Measurements from ENCODE around the gene MS4A14.
"Not testable (repeated sequence)": the region's sequence is repeated elsewhere in the genome, so short reads cannot be mapped to it uniquely, and the experiment has no call there.

Gene MS4A14

DNA sequence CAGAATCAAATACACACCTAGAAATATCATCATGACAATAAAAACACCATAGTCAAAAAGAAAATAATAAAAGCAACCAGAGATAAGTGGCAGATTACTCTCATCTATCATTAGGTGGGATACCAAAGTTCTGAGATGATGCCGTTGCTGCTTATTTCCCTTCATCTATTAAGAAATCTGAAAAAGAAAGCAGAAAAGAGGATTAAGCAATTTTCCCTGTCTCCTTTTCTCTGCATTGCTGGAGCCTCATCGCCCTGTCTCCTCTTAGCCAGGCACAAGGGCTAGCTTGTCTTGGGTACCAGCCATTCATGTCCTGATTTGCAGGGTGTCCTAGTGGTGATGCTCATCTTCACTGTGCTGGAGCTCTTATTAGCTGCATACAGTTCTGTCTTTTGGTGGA is 3.9 kb upstream of the MS4A14 start:
- no peak for DNase-seq

DNA sequence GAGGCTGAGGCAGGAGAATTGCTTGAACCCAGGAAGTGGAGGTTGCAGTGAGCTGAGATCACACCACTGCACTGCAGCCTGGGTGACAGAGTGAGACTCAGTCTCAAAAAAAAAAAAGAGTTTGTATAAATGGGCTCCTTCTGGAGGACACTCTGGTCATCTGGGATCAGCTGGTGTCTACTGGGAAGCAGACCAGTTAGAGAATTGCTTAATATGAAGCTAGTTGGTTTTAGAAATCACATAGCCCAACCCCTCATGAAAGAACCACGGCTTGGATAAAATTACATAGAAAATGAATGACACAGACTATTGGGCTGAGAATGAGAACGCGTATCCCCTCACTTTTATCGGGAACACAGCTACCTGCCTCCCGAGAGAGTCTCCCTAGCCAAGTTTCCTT is 3.2 kb upstream of the MS4A14 start:
- no peak for DNase-seq

DNA sequence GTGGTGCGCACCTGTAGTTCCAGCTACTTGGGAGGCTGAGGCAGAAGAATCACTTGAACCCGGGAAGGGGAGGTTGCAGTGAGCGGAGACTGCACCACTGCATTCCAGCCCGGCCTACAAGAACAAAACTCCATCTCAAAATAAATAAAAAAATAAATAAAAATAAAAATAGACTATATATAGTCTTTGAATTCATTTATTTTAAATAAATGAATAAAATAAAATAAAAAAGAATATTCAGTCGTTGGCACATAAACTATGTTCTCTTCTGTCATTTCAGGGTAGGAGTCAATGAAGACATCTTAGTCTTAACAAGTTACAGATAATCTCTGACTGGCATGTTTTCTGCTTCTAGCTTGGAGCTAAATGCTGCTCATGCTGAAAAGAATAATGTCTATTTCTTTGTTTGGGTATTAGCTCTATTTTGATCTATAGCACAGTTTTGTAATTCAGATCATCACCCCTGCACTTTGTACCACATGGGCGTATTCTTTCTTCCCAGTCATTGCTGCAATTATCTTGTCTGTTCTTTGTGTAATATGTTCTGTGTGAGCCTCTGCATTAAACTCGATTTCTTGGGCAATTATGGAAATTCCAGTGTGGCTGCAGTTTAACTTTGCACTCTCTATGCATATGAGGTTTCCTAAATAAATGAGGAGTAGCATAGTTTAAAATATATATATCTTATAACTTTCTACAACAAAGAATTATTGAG is 1.4 kb upstream of the MS4A14 start:
- DNase-seq = no peak

DNA sequence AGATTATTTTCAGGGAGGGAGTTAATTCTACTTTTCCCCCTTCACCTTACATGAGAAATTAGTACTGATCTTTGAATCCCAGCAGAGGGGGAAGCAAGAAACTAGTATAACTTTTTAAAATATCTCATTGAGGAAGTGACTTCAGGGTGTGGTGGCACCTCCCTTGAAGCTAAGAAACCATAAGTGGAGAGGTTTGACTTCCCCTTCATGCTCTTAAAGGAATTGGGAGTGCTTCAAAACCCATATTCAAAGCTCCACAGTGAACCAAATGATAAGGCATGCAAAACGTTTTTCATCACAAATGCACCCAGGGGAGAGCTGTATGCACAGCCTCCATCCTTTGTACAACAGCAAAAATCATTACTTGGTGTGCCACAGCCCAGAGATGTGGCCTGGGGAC is 540 bp downstream of the MS4A14 start:
- DNase-seq = no peak

DNA sequence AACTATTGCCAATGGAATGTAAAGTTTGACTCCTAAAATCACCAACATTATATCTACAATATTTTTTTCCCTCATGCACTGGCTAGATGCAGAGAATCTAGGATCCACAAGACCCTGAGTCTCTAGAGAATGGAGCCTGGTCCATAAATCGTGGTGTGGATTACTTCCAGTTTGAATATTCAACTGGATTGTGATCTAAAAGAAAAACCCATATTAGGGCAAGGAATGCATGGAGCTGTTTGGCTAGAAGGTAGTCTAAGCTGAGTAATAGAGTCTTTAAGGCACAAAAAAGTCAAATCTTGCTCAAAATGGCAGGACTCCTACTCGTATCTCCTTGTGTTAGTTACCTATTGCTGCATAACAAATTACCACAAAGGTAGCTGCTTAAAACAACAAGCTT is 23.8 kb downstream of the MS4A14 start:
- no peak for DNase-seq

DNA sequence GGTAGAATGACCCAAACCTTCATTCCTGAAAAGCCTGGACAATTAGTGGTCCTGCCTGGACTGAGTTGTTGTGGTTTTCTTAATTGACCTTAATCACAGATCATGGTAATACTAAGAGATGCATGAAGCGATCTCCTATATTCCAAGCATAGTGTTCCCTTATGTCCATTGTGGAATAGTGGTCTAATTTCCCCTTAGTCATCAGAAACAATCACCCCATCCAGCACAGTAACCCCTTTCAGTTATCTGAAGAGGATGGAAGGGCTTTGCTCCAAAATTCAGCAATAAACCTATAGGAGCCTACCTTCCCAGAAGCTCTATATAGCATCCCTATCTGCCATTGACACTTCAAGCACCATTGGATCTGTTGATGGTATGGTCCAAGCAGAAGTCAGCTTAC is 26.4 kb downstream of the MS4A14 start:
- no peak for DNase-seq

DNA sequence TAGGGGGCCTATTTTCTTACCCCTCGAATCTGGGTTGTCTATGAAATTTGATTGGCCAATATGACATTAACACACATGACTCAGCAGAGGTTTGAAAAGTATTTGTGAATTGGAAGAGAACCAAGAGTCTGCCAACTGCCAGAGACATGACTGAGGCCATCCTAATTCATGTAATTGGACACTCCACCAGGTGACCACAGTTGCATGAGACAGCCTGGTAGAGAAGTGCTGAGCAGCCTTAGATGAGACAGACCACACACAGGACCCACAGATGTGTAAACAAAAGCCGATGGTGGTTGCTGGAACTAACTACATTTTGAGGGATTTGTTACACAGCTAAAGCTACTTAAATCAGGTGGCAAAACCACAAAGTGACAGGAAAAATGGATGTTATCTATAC is 32.3 kb downstream of the MS4A14 start:
- DNase-seq = no peak

DNA sequence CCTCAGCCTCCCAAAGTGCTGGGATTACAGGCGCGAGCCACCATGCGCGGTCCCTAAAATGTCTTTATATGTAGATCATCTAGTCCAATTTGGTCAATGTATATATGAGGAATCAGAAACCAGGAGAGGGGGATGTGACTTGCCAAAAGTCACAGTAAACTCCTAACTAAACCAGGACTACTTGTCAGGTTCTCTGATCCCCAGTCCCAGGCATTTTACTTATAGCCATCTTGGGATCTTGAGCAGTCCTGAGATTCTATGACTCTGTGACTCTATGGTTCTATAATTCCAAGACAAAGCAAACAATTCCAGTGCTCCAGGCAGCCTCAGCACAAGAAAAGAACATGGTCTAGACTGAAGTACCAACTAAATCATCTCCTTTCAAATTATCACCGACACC is 33.0 kb downstream of the MS4A14 start, which contains the start of gene MS4A5:
Gene MS4A5, plus strand, starts transcription at position 301 of the 400 bp plus-strand sequence. CDS start 103 bp downstream, outside the sequence.
- DNase-seq = no peak

DNA sequence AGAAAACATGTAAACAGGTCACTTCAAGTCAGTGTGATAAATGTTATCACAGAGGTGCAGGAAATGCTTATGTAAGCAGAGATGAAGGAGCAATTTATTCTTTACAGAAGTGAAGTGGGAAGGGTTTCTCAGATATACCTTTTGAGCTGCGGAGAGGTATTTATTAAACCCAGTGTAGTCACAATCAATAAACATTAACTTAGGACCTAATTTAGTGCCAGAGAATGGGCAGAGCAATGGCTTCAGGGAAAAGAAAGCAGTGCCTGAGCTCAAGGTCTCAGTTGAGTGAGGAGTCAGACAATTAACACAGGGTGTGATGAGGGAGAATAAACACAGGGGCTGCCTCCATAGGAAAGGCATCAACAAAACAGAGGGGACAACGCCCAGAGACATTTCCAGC is 35.0 kb downstream of the MS4A14 start:
- no peak for DNase-seq

DNA sequence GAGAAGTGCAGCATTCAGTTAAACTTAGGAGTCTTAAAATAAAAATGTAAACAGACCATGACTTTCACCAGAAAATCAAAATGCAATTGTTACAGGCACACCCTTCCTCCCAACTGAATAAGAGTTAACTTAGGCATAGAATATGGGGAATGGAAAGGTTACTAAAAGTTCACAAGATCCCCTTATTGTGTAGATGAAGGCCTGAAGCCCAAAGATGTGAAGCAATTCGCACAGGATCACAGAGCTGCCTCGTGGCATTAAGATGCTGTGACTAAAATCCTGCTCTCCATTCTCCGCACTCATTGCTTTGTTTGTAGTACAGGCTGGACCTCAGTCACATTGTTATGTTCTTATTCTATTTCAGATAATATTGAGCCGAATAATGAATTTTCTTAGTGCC is 37.1 kb downstream of the MS4A14 start:
- DNase-seq = no peak

DNA sequence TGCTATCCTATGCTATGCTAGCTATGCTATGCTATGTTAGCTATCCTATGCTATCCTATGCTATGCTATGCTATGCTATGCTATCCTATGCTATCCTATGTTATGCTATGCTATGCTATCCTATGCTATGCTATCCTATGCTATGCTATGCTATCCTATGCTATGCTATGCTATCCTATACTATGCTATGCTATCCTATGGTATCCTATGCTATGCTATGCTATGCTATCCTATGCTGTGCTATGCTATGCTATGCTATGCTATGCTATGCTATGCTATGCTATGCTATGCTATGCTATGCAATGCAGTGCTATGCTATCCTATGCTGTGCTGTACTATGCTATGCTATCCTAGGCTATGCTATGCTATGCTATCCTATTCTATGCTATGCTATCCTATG is 50.8 kb downstream of the MS4A14 start:
- no peak for DNase-seq

DNA sequence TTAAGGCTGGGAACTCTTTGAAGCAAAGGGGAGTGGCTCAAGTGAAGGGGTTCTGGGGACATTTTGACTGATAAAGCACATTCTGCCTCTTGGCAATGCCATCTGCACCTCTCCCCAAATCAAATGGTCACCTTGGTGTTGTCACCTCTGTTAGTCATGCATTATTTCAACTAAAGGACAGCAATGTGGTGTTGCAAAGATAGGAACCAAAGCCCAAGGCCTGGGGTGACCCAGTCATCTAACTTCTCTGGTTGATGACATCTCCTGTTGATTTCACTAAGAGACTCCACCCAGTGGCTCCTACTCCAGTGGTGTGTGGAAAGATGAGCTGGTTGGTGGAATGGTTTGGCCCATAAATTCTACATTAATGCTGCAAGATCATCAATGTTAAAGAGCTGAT is 51.6 kb downstream of the MS4A14 start:
- no peak for DNase-seq

DNA sequence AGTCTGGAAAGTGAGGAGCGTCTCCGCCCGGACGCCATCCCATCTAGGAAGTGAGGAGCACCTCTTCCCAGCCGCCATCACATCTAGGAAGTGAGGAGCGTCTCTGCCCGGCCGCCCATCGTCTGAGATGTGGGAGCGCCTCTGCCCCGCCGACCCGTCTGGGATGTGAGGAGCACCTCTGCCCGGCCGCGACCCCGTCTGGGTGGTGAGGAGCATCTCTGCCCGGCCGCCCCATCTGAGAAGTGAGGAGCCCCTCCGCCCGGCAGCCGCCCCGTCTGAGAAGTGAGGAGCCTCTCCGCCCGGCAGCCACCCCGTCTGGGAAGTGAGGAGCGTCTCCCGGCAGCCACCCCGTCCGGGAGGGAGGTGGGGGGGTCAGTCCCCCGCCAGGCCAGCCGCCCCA is 54.9 kb downstream of the MS4A14 start:
- DNase-seq = not testable (repeated sequence)

DNA sequence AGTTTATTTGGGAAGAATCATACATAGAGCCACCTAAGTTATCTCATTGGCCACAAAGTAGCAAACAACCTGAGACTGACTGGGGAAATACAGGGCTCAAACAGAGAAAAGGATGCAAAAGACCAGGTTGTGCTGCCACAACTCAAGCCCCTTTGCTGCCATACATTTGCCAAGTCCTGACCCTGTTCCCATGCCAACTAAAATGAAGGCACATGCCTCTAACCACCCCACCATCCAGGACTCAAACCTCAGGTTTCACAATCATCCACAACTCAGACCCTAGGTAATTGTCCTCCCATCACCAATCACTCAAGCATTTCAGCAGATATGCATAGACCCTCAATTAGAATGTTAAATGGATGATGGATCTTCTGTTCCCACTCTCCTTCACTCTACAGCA is 58.0 kb downstream of the MS4A14 start:
- no peak for DNase-seq

DNA sequence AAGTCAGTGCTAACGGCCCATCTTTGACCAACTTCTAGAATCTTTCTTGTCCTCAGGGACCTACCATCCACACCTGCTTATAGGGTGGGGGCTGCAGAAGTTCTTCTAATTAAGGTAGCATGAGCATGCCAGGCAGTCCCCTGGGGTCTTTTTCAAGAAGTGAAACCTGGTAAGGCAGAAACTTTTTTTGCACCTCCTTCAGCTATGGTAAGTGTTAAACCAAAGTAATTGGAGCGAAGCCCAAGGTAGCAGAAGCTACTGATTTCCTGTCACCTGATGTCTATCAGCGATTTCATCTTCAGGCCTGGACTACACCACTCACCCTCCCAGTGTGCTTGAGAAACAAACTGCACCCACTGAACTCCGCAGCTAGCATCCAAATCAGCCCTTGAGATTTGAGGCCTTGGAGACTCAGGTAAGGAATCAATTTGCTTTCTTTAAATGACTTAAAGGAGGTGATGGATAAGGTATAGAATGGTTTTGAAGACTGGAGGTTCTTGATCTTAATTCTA is 59.3 kb downstream of the MS4A14 start, which contains the start of gene MS4A1:
Gene MS4A1, plus strand, starts transcription at position 317 of the 512 bp plus-strand sequence. CDS start 6,528 bp downstream, outside the sequence.
- no peak for DNase-seq

DNA sequence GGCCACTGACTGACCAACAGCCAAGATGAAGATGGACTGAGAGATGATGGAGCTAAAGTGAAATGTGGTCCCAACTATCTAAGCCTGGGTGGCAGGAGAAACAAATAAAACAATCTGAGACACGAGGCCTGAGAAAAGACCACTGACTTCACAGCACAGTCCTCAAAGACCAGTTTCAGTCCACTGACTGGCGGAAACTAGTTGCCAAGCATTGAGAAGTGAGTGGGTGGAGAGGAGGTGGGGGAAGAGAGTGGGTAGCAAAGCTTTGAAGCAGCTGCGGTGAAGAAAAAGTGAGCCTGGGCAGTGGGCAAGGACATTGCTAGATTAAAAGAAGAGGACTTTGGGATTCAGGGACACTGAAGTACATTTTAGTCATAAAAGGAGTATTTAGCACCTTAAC is 61.3 kb downstream of the MS4A14 start:
- DNase-seq = no peak

DNA sequence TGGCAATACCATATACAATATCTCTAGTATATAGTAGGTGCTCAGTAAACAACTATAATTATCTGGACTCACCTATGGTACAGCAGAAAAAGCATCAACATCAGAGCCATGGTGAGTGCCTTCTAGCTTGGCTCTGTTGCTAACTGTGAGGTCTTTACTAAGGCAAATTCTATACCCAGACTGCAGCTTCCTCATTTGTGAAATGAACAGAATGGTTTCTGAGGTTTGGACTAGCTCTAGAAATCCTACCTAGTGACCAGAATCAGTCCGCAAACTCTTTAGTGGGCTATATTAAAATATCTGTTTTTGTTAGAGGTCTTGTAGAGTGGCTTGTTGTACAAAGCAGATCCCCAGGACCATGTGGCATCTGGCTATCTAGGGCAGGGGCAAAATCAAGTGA is 63.1 kb downstream of the MS4A14 start:
- DNase-seq = no peak
